Measurements from ENCODE around the gene TBC1D7. TPM values are rescaled to one million over a fixed set of nuclear protein-coding genes. Genes with fewer than 3 reads are reported as not detected.

TBC1D7 gene
- total RNA-seq, 1 donor from 2014 or later: 35.4 TPM

- no peak overlapping the region for H3K27ac Mint-ChIP-seq (ENCODE audit: unreplicated experiment)
- H3K9me3 Mint-ChIP-seq: no peaks in the 10 kb centered on the region
- H3K4me1 Mint-ChIP-seq: peaks cover 17% of the 10 kb centered on the region
- TF ChIP-seq CTCF (conservative IDR thresholded peaks at IDR 0.05): no peak
- no peak overlapping the region for H3K4me3 Mint-ChIP-seq
- H3K27me3 Mint-ChIP-seq (ENCODE audit: low read depth): peaks cover 8% of the 10 kb centered on the region
- peaks cover 2% of the 10 kb centered on the region for H3K36me3 Mint-ChIP-seq (ENCODE audit: low read depth)
- DNase-seq (ENCODE audit: low read depth, low spot score): no peak
Observed at GRCh38 chr6:13355999-13356785, 27.9 kb upstream of the TBC1D7 start.

GRCh38 chr6:13355043-13355945 lies 27.0 kb upstream of the TBC1D7 start:
- TF ChIP-seq CTCF (conservative IDR thresholded peaks at IDR 0.05): no peak
- Mint-ChIP-seq H3K36me3 (ENCODE audit: low read depth) (peaks cover 2% of the 10 kb centered on the region), H3K27me3 (ENCODE audit: low read depth) (peaks cover 8% of the 10 kb centered on the region), H3K4me3 (no peak overlapping the region), H3K27ac (ENCODE audit: unreplicated experiment) (no peak overlapping the region), H3K4me1 (peaks cover 26% of the 10 kb centered on the region), H3K9me3 (no peaks in the 10 kb centered on the region)
- no peak for DNase-seq (ENCODE audit: low read depth, low spot score)

- no peak for DNase-seq (ENCODE audit: low read depth, low spot score)
- TF ChIP-seq CTCF (conservative IDR thresholded peaks at IDR 0.05): no peak
- no peaks in the 10 kb centered on the region for H3K9me3 Mint-ChIP-seq
- no peak overlapping the region for H3K27ac Mint-ChIP-seq (ENCODE audit: unreplicated experiment)
- H3K4me1 Mint-ChIP-seq: peaks cover 28% of the 10 kb centered on the region
- peaks cover 2% of the 10 kb centered on the region for H3K36me3 Mint-ChIP-seq (ENCODE audit: low read depth)
- H3K27me3 Mint-ChIP-seq (ENCODE audit: low read depth): peaks cover 8% of the 10 kb centered on the region
- H3K4me3 Mint-ChIP-seq: no peak overlapping the region
Observed at GRCh38 chr6:13354331-13355042, 26.1 kb upstream of the TBC1D7 start.

GRCh38 chr6:13352165-13352564 lies 23.8 kb upstream of the TBC1D7 start:
- H3K36me3 Mint-ChIP-seq (ENCODE audit: low read depth): peaks cover 2% of the 10 kb centered on the region
- DNase-seq (ENCODE audit: low read depth, low spot score): no peak
- H3K9me3 Mint-ChIP-seq: no peaks in the 10 kb centered on the region
- H3K4me3 Mint-ChIP-seq: no peak overlapping the region
- peaks cover 16% of the 10 kb centered on the region for H3K4me1 Mint-ChIP-seq
- peaks cover 5% of the 10 kb centered on the region for H3K27me3 Mint-ChIP-seq (ENCODE audit: low read depth)
- TF ChIP-seq CTCF (conservative IDR thresholded peaks at IDR 0.05): no peak
- H3K27ac Mint-ChIP-seq (ENCODE audit: unreplicated experiment): no peak overlapping the region

GRCh38 chr6:13351271-13351670 lies 22.9 kb upstream of the TBC1D7 start:
- peaks cover 9% of the 10 kb centered on the region for H3K27me3 Mint-ChIP-seq (ENCODE audit: low read depth)
- peak overlapping the region; percentile 67 for H3K4me3 Mint-ChIP-seq
- H3K9me3 Mint-ChIP-seq: no peaks in the 10 kb centered on the region
- H3K27ac Mint-ChIP-seq (ENCODE audit: unreplicated experiment): peak overlapping the region; percentile 75
- no peak for TF ChIP-seq CTCF (conservative IDR thresholded peaks at IDR 0.05)
- H3K36me3 Mint-ChIP-seq (ENCODE audit: low read depth): no peaks in the 10 kb centered on the region
- peaks cover 16% of the 10 kb centered on the region for H3K4me1 Mint-ChIP-seq
- DNase-seq (ENCODE audit: low read depth, low spot score): peak; percentile 35

Measured in neural crest cell (in vitro differentiated cells).